Ishikawa (cell line): Measurements from ENCODE around the gene LINGO3.

Experiments used
- CEBPB ChIP-seq: IDR thresholded peaks from 2 replicates; pipeline ENCODE4 v1.6.1; 2012
- CREB1 ChIP-seq: IDR thresholded peaks from 2 replicates; pipeline ENCODE4 v1.6.1; 2012; ENCODE audit warnings: low read depth
- EGR1 ChIP-seq: IDR thresholded peaks from 2 replicates; pipeline ENCODE4 v1.6.1; 2012
- EP300 ChIP-seq: IDR thresholded peaks from 2 replicates; pipeline ENCODE4 v1.6.1; 2012; ENCODE audit warnings: borderline replicate concordance
- FOXM1 ChIP-seq: IDR thresholded peaks from 2 replicates; pipeline ENCODE4 v1.6.1; 2012; ENCODE audit warnings: low read depth, borderline replicate concordance
- NFIC ChIP-seq: IDR thresholded peaks from 2 replicates; pipeline ENCODE4 v1.6.1; 2012
- RAD21 ChIP-seq: IDR thresholded peaks from 2 replicates; pipeline ENCODE4 v1.6.1; 2012; ENCODE audit warnings: low read depth
- TAF1 ChIP-seq: IDR thresholded peaks from 2 replicates; pipeline ENCODE4 v1.6.1; 2012; ENCODE audit warnings: low read depth, mild to moderate bottlenecking
- TCF12 ChIP-seq: IDR thresholded peaks from 2 replicates; pipeline ENCODE4 v1.6.1; 2012; ENCODE audit warnings: low read depth
- TEAD4 ChIP-seq: IDR thresholded peaks from 2 replicates; pipeline ENCODE4 v1.6.1; 2012
- YY1 ChIP-seq: IDR thresholded peaks from 2 replicates; pipeline ENCODE4 v1.6.1; 2012; ENCODE audit warnings: low read depth
- ZBTB7A ChIP-seq: IDR thresholded peaks from 2 replicates; pipeline ENCODE4 v1.6.1; 2012; ENCODE audit warnings: low read depth
- TF ChIP-seq, protein P1 (sequence below): IDR thresholded peaks from 2 replicates; pipeline ENCODE4 v1.6.1; 2012
- TF ChIP-seq, protein P2 (sequence below): IDR thresholded peaks from 2 replicates; pipeline ENCODE4 v1.6.1; 2012
- TF ChIP-seq, protein P3 (sequence below): IDR thresholded peaks from 2 replicates; pipeline ENCODE4 v1.6.1; 2012; ENCODE audit warnings: low read depth, mild to moderate bottlenecking

LINGO3 gene

DNA sequence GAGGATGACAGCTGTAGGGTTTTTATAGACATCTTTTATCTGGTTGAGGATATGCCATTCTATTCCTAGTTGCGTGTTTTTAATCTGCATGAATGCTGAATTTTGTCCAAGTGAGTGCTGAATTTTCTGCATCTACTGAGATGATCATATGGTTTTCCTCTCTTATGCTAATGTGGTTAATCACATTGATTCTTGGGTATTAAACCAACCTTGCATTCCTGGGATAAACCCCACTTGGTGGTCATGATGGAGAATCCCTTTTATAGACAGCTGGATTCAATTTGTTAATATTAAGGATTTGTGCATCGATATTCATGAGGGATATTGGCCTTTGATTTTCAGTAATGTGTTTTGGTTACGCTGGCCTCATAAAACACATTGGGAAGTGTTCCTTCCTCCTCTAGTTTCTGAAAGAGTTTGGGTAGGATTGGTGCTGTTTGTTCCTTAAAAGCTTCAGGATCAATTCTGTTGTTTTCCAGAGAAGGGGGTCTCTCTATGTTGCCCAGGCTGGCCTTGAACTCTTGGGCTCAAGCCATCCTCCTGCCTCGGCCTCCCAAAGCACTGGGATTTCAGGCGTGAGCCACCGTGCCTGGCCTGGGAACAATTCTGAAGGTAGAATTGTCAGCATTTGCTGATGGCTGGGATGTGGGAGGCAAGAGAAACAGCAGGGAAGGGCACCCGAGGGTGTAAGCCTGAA, 7.3 kb upstream of the LINGO3 start:
- TF ChIP-seq NFIC (no peak), CEBPB (no peak), FOXM1 (no peak), TCF12 (no peak)

DNA sequence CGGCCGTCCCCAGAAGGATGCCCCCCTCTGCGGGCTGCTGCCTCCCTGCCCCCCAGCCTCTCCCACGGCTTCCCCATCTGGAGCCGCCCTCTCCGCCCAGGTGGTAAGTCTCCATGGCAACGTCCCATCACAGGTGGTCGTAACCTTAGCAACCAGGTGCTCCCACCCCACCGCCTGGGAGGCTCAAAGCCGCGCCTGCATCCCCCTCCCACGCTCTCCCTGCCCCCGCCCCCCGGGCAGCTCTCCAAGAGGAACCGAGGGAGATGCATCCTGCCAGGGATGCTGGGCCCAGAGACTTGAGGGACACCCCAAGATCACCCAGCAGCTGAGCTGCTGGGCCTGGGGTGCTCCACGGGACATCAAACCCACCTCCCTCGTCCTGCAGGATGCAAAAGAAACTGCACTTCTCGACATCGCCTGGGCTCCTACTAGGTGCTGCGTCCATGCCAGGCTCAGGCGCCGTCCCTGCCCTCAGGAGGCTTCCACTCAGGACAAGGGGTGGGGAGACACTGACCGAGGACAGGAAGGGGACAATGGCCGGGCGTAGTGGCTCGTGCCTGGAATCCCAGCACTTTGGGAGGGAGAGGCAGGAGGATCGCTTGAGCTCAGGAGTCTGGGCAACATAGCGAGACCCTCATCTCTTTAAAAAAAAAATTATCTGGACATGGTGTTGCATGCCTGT, 5.0 kb upstream of the LINGO3 start:
- 0 out of 2 replicates have a peak, but pooled peaks have one; percentile 41 for TF ChIP-seq EGR1
- TF ChIP-seq ZBTB7A, result no peak

DNA sequence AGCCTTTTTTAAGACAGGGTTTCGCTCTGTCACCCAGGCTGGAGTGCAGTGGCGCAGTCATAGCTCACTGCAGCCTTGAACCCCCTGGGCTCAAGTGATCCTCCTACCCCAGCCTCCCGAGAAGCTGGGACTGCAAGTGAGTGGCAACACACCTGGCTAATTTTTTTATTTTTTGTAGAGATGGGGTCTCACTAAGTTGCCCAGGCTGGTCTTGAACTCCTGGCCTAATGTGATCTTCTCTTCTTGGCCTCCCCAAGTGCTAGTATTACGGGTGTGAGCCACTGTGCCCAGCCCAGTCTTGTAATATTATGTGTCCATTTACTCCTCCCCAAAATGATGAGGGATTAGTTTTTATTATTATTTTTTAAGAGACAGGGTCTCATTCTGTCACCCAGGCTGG, 3.1 kb upstream of the LINGO3 start:
- no peak for TF ChIP-seq ZBTB7A

DNA sequence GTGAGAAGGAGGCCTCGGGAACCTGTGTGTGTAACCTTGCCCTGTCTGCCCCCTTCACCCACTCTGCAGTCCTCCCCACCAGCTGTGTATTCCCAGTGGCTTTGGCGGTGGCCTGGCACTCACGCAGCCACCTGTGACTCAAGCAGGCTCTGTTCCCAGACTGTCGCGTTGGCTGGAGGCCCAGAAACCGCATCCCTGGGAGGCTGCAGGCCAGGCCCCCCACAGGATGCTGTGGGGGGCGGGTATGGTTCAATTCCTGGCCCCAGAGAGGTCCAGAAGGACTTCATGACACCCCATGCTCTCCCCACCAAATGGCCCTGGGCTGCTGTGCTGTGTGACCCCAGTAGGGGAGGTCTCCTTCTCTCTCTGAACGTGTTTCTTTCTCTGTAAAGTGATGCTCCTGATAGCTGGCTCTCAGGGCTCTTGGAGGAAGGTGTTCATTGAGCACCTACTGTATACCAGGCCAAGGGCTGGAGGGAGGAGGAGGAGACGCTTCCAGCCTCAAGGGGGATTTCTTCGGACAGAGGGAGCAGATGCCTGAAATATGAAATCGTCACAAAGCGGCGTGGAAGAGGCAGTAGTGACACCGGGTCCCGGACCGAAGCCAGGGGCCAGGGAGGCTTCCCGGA, 1.9 kb upstream of the LINGO3 start:
- no peak for TF ChIP-seq CREB1
- TF ChIP-seq NFIC, result peak; percentile 47; the same call in 1 of the 2 replicates

DNA sequence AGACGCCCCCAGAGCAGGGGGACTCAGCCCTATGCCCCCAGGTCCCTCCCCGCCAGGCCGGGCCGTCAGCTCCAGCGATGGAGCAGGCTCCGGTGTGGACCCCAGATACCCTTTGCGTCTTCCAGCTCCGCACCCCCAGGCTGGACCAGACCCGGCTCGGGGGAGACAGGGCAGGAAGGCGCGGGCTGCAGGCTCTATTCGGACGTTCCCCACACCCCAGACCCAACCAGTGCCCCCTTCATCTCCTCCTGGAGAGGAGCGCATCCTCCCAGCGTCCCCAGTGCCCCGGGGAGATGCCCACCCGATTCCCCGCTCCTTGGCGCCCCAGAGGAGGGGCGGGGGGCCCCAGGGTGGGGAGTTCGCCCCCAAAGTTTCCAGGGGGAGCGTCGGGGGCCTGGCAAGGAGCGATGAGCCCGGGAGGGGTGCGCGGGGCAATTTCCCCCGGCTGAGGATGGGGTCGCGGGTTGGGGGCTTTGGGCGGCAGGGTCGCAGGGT, 389 bp downstream of the LINGO3 start:
- TF ChIP-seq, protein P1, sequence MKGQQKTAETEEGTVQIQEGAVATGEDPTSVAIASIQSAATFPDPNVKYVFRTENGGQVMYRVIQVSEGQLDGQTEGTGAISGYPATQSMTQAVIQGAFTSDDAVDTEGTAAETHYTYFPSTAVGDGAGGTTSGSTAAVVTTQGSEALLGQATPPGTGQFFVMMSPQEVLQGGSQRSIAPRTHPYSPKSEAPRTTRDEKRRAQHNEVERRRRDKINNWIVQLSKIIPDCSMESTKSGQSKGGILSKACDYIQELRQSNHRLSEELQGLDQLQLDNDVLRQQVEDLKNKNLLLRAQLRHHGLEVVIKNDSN, result no peak
- TF ChIP-seq, protein P2, sequence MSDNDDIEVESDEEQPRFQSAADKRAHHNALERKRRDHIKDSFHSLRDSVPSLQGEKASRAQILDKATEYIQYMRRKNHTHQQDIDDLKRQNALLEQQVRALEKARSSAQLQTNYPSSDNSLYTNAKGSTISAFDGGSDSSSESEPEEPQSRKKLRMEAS, result no peak
- TF ChIP-seq, protein P3, sequence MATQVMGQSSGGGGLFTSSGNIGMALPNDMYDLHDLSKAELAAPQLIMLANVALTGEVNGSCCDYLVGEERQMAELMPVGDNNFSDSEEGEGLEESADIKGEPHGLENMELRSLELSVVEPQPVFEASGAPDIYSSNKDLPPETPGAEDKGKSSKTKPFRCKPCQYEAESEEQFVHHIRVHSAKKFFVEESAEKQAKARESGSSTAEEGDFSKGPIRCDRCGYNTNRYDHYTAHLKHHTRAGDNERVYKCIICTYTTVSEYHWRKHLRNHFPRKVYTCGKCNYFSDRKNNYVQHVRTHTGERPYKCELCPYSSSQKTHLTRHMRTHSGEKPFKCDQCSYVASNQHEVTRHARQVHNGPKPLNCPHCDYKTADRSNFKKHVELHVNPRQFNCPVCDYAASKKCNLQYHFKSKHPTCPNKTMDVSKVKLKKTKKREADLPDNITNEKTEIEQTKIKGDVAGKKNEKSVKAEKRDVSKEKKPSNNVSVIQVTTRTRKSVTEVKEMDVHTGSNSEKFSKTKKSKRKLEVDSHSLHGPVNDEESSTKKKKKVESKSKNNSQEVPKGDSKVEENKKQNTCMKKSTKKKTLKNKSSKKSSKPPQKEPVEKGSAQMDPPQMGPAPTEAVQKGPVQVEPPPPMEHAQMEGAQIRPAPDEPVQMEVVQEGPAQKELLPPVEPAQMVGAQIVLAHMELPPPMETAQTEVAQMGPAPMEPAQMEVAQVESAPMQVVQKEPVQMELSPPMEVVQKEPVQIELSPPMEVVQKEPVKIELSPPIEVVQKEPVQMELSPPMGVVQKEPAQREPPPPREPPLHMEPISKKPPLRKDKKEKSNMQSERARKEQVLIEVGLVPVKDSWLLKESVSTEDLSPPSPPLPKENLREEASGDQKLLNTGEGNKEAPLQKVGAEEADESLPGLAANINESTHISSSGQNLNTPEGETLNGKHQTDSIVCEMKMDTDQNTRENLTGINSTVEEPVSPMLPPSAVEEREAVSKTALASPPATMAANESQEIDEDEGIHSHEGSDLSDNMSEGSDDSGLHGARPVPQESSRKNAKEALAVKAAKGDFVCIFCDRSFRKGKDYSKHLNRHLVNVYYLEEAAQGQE, result no peak
- TF ChIP-seq EP300 (no peak), YY1 (no peak), EGR1 (no peak), TAF1 (no peak), CEBPB (no peak), TEAD4 (no peak), NFIC (no peak), RAD21 (no peak), TCF12 (no peak), CREB1 (no peak), ZBTB7A (no peak), FOXM1 (no peak)

DNA sequence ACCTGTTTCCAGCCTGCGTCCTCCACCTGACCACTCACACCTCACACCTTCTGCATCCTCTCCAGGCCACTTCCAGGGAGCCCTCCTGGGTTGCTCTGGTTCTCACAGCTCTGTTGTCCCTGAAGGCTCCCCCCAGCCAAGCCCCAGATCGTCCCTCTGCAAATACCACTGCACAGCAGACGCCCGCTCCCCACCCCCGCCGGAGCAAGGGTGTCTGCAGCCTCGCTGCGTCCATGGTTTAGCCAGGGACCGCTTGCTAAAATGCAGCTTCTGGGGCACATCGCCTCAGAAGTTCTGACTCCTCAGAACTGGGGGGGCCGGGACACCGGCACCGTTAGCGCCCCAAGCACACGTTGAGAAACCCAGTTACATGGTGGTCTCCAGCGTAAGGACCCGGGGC, 983 bp downstream of the LINGO3 start:
- no peak for TF ChIP-seq ZBTB7A
- TF ChIP-seq TCF12, result no peak
- no peak for TF ChIP-seq TEAD4
- TF ChIP-seq EP300, result no peak
- TF ChIP-seq CREB1, result no peak
- TF ChIP-seq YY1, result no peak
- no peak for TF ChIP-seq RAD21
- TF ChIP-seq, protein P1, result no peak
- TF ChIP-seq CEBPB, result no peak
- TF ChIP-seq EGR1, result no peak
- TF ChIP-seq, protein P3, result no peak
- TF ChIP-seq, protein P2, result no peak
- no peak for TF ChIP-seq FOXM1
